SK-N-SH treated with all-trans-retinoic acid at 6 μM for 48 hours (cell line): ENCODE results near the gene PLCB1.
A peak's percentile ranks its signal among the peaks of the same experiment; 100 is the strongest.

Source experiments
- ATAC-seq: fragments of 200-7000 bp; cut with Tn5 transposase; 3 replicates; pipeline ENCODE4 v1.9.1; 2020; ENCODE audit warnings: mild to moderate bottlenecking, moderate library complexity
- ARNTL ChIP-seq: fragments of 450-650 bp; formaldehyde crosslinking; IDR thresholded peaks from 2 replicates; pipeline ENCODE4 v1.5.0; 2020; ENCODE audit warnings: low read depth, mild to moderate bottlenecking, moderate library complexity, borderline replicate concordance
- BACH2 ChIP-seq: fragments of 250-450 bp; sonication (Bioruptor Pico); IDR thresholded peaks from 2 replicates; pipeline ENCODE4 v1.9.0; 2021; ENCODE audit warnings: mild to moderate bottlenecking, borderline replicate concordance
- CREB5 ChIP-seq: fragments of 250-450 bp; sonication (Bioruptor Pico); IDR thresholded peaks from 2 replicates; pipeline ENCODE4 v1.5.1; 2020; ENCODE audit warnings: low read depth, mild to moderate bottlenecking, moderate library complexity
- CSDC2 ChIP-seq: fragments of 250-450 bp; sonication (Bioruptor Pico); IDR thresholded peaks from 2 replicates; pipeline ENCODE4 v1.5.0; 2020; ENCODE audit warnings: mild to moderate bottlenecking, moderate library complexity
- CSRNP3 ChIP-seq: fragments of 250-450 bp; sonication (Bioruptor Pico); IDR thresholded peaks from 2 replicates; pipeline ENCODE4 v1.5.1; 2021; ENCODE audit warnings: mild to moderate bottlenecking, moderate library complexity
- ESRRG ChIP-seq: fragments of 250-450 bp; sonication (Bioruptor Pico); IDR thresholded peaks from 2 replicates; pipeline ENCODE4 v1.6.1; 2021; ENCODE audit warnings: mild to moderate bottlenecking
- GLIS3 ChIP-seq: fragments of 250-450 bp; sonication (Bioruptor Pico); IDR thresholded peaks from 2 replicates; pipeline ENCODE4 v1.5.0; 2020; ENCODE audit warnings: mild to moderate bottlenecking, moderate library complexity
- ISL1 ChIP-seq: fragments of 250-450 bp; sonication (Bioruptor Pico); IDR thresholded peaks from 2 replicates; pipeline ENCODE4 v2.1.2; 2022; ENCODE audit warnings: mild to moderate bottlenecking, moderate library complexity
- OSR1 ChIP-seq: fragments of 250-450 bp; sonication (Bioruptor Pico); IDR thresholded peaks from 2 replicates; pipeline ENCODE4 v1.8.0; 2022; ENCODE audit warnings: moderate library complexity, mild to moderate bottlenecking, inconsistent platforms
- PATZ1 ChIP-seq: fragments of 250-450 bp; sonication (Bioruptor Pico); IDR thresholded peaks from 2 replicates; pipeline ENCODE4 v1.8.0; 2020; ENCODE audit warnings: mild to moderate bottlenecking, moderate library complexity, borderline replicate concordance
- POU6F1 ChIP-seq: fragments of 250-450 bp; sonication (Bioruptor Pico); IDR thresholded peaks from 2 replicates; pipeline ENCODE4 v1.8.0; 2021; ENCODE audit warnings: low read depth, mild to moderate bottlenecking, moderate library complexity, borderline replicate concordance
- PPARA ChIP-seq: fragments of 250-450 bp; sonication (Bioruptor Pico); IDR thresholded peaks from 2 replicates; pipeline ENCODE4 v1.5.0; 2020; ENCODE audit warnings: mild to moderate bottlenecking, borderline replicate concordance
- SNAI2 ChIP-seq: fragments of 250-450 bp; sonication (Bioruptor Pico); IDR thresholded peaks from 2 replicates; pipeline ENCODE4 v1.5.0; 2020; ENCODE audit warnings: mild to moderate bottlenecking, moderate library complexity
- TCF4 ChIP-seq: fragments of 250-450 bp; sonication (Bioruptor Pico); IDR thresholded peaks from 2 replicates; pipeline ENCODE4 v1.8.0; 2021; ENCODE audit warnings: mild to moderate bottlenecking, moderate library complexity, borderline replicate concordance
- TOX ChIP-seq: fragments of 250-450 bp; sonication (Bioruptor Pico); IDR thresholded peaks from 2 replicates; pipeline ENCODE4 v1.8.0; 2021; ENCODE audit warnings: mild to moderate bottlenecking, moderate library complexity, borderline replicate concordance
- TSHZ2 ChIP-seq: fragments of 250-450 bp; sonication (Bioruptor Pico); IDR thresholded peaks from 2 replicates; pipeline ENCODE4 v1.5.0; 2020; ENCODE audit warnings: mild to moderate bottlenecking, moderate library complexity
- ZC3H10 ChIP-seq: fragments of 250-450 bp; sonication (Bioruptor Pico); IDR thresholded peaks from 2 replicates; pipeline ENCODE4 v1.5.1; 2021; ENCODE audit warnings: mild to moderate bottlenecking, moderate library complexity
- ZFP3 ChIP-seq: fragments of 250-450 bp; sonication (Bioruptor Pico); IDR thresholded peaks from 2 replicates; pipeline ENCODE4 v1.5.0; 2020; ENCODE audit warnings: mild to moderate bottlenecking, moderate library complexity
- ZFP30 ChIP-seq: fragments of 450-650 bp; formaldehyde crosslinking; IDR thresholded peaks from 2 replicates; pipeline ENCODE4 v1.5.0; 2022; ENCODE audit warnings: mild to moderate bottlenecking, moderate library complexity
- ZNF565 ChIP-seq: fragments of 450-650 bp; formaldehyde crosslinking; conservative IDR thresholded peaks from 2 replicates; pipeline ENCODE4 v1.5.0; 2020; ENCODE audit warnings: low read depth, mild to moderate bottlenecking, moderate library complexity
- ZNF70 ChIP-seq: fragments of 450-650 bp; formaldehyde crosslinking; IDR thresholded peaks from 2 replicates; pipeline ENCODE4 v1.5.0; 2020; ENCODE audit warnings: mild to moderate bottlenecking, moderate library complexity

Gene PLCB1

GRCh38 chr20:8487696-8488095 lies 355.6 kb downstream of the PLCB1 start:
- ATAC-seq = no peak
- TF ChIP-seq CREB5 (CRISPR knock-in tag) = no peak
- no peak for TF ChIP-seq GLIS3 (CRISPR knock-in tag)
- no peak for TF ChIP-seq TCF4
- no peak for TF ChIP-seq PPARA (CRISPR knock-in tag)
- no peak for TF ChIP-seq CSDC2
- TF ChIP-seq BACH2 = no peak
- TF ChIP-seq ZNF70 (CRISPR knock-in tag) = no peak
- no peak for TF ChIP-seq POU6F1 (CRISPR knock-in tag)
- no peak for TF ChIP-seq CSRNP3
- TF ChIP-seq OSR1 (CRISPR knock-in tag) = no peak

GRCh38 chr20:8489094-8489883 lies 357.2 kb downstream of the PLCB1 start:
- TF ChIP-seq GLIS3 (CRISPR knock-in tag) (no peak), ESRRG (CRISPR knock-in tag) (no peak), ZFP3 (CRISPR knock-in tag) (no peak), ZNF70 (CRISPR knock-in tag) (no peak), ZC3H10 (no peak), PATZ1 (CRISPR knock-in tag) (no peak), TSHZ2 (CRISPR knock-in tag) (no peak), CREB5 (CRISPR knock-in tag) (no peak), OSR1 (CRISPR knock-in tag) (no peak), PPARA (CRISPR knock-in tag) (no peak), CSDC2 (no peak), ISL1 (CRISPR knock-in tag) (no peak)
- TF ChIP-seq, all 23 proteins: peak for 0
- ATAC-seq = peak; percentile 50; the same call in 1 of the 3 replicates

GRCh38 chr20:8490076-8490830 lies 358.2 kb downstream of the PLCB1 start:
- no peak for ATAC-seq
- TF ChIP-seq ZC3H10 (no peak), CSRNP3 (no peak), SNAI2 (no peak), ESRRG (CRISPR knock-in tag) (no peak), ZNF70 (CRISPR knock-in tag) (no peak), CSDC2 (no peak), ZFP30 (CRISPR knock-in tag) (no peak), GLIS3 (CRISPR knock-in tag) (no peak), PPARA (CRISPR knock-in tag) (no peak), ISL1 (CRISPR knock-in tag) (no peak), ZNF565 (CRISPR knock-in tag) (no peak), PATZ1 (CRISPR knock-in tag) (no peak), TOX (CRISPR knock-in tag) (no peak), ARNTL (no peak)
